GM12892 (cell line): ENCODE data around the gene BANP. TPM values are rescaled to one million over a fixed set of nuclear protein-coding genes. Genes with fewer than 3 reads are reported as not detected.
"Not testable (repeated sequence)": the region's sequence is repeated elsewhere in the genome, so short reads cannot be mapped to it uniquely, and the experiment has no call there.

Experiments
- DNase-seq: peaks from one replicate; pipeline ENCODE4 v3.0.0; 2011; ENCODE audit not compliant: insufficient read length
- FAIRE-seq: peaks from 2 replicates; lab custom pipeline; 2011; peaks lifted over from hg19 to GRCh38; lab: Jason Lieb, UNC
- POLR2A ChIP-seq: IDR thresholded peaks from 2 replicates; pipeline ENCODE4 v1.6.1; 2011; ENCODE audit warnings: low read depth, low read length, control low read depth
- POLR2AphosphoS5 ChIP-seq: IDR thresholded peaks from 2 replicates; pipeline ENCODE4 v1.6.1; 2011; ENCODE audit warnings: low read depth, low read length, control low read depth
- TAF1 ChIP-seq: IDR thresholded peaks from 2 replicates; pipeline ENCODE4 v1.6.1; 2011; ENCODE audit warnings: low read depth, mild to moderate bottlenecking, control low read depth, low read length, borderline replicate concordance
- polyA plus RNA-seq: library from polyadenylated mRNA; unstranded; fragments of >200 nt; gene quantifications from one replicate; pipeline ENCODE4 v1.2.1, GENCODE V29; 2012; ENCODE audit warnings: missing spikeins, inconsistent platforms; ENCODE audit not compliant: missing spikeins

BANP gene, protein sequence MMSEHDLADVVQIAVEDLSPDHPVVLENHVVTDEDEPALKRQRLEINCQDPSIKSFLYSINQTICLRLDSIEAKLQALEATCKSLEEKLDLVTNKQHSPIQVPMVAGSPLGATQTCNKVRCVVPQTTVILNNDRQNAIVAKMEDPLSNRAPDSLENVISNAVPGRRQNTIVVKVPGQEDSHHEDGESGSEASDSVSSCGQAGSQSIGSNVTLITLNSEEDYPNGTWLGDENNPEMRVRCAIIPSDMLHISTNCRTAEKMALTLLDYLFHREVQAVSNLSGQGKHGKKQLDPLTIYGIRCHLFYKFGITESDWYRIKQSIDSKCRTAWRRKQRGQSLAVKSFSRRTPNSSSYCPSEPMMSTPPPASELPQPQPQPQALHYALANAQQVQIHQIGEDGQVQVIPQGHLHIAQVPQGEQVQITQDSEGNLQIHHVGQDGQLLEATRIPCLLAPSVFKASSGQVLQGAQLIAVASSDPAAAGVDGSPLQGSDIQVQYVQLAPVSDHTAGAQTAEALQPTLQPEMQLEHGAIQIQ
- 14.5 TPM for polyA plus RNA-seq

DNA sequence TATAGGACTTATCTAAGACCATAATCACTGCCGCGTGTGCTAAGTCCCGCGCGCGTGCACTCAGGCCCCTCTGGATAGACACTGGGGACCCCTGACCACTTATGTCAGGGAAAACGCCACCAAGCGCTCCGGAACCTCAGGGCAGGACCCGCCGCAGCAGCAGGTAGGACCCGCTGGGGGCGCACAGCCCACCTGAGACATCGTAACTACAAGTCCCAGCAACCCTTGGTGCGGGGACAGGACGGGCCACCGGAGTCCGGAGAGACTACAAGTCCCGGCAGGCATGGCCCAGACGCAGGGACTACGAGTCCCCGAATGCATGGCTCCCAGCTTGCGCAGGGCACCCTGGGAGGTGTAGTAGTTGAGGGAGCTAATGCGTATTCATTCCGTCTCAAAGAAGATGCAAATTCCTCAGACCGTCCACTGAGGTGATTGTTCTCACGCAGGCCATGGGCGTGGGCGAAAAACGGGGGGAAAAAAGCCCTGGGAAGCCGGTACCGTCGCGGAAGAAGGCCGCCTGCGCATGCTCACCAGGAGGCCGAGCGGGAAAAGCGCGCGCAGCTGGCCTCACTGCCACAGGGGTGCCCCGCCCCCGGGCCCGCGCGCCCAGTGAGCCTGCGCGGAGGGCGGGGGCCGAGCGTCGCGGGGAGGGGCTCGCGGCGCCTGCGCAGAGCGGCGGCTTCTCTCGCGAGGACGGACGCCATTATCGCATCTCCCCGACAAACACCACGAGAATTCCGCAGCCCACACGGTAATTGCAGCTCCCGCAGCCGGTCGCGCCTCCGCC lies at the start of gene BANP:
Gene BANP (plus strand): TSS at position 670 of the 787 bp plus-strand sequence. CDS start 23,682 bp downstream, outside the sequence.
- TF ChIP-seq POLR2A (no peak; the same call in 1 of the 2 replicates), POLR2AphosphoS5 (peak; percentile 72), TAF1 (peak; percentile 84; the same call in 1 of the 2 replicates)
- DNase-seq (peak; percentile 97), FAIRE-seq (peak; percentile 97)

DNA sequence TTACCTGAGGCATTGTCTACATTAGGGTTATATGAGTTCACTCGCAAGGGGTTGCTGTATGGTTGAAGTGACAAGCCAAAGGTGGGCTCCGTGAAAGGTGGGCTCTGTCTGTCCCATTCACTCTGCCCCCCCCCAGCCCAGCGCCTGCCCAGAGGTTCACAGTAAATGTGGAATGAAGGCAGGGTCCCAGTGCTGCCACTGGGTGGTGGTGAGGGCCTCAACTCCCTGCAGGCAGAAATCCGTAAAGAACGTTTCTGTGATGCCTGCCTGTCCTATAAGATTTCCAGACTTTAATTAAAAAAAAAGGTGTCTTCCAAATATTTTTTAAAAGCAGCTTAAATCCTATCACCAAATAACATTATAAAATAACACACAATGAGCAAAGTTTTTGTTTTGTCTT lies 46.3 kb upstream of the BANP start:
- not testable (repeated sequence) for FAIRE-seq

DNA sequence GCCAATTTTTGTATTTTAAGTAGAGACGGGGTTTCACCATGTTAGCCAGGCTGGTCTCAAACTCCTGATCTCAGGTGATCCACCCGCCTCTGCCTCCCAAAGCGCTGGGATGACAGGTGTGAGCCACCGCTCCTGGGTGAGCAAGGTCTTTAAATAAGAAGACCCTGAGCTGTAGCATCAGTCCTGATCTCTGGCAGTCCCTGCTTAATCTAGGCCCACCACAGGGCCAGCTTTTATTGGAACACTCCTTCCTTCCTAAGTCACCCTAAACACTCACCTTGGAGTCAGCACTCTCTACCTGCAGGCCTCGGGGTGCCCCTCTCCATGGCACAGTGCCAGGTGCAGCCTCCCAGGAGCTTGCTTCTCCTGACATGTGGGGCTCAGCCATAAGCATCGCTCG lies 45.7 kb upstream of the BANP start:
- FAIRE-seq, DNase-seq: not testable (repeated sequence)

More for the DNA sequence above, 46.3 kb upstream of the BANP start:
- DNase-seq, result not testable (repeated sequence)

DNA sequence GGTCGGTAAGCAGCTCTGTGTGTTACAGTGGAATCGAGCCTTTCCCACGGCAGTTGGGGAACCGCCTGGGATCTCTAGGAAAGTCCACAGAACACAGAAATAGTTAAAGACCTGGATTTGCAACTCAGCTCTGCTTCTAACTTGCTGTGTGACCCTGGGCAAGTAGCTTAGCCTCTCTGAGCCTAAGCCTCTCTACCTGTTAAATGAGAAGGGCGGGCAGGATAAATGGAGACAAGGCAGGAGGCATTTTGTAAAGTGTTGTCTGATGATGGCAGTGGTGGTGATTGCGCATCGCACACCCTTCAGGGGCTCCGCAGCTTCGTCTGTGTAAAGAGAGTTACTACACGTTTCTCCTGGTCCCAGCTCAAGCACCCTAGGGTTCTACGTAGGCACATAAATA lies 43.1 kb upstream of the BANP start:
- FAIRE-seq, DNase-seq: not testable (repeated sequence)

DNA sequence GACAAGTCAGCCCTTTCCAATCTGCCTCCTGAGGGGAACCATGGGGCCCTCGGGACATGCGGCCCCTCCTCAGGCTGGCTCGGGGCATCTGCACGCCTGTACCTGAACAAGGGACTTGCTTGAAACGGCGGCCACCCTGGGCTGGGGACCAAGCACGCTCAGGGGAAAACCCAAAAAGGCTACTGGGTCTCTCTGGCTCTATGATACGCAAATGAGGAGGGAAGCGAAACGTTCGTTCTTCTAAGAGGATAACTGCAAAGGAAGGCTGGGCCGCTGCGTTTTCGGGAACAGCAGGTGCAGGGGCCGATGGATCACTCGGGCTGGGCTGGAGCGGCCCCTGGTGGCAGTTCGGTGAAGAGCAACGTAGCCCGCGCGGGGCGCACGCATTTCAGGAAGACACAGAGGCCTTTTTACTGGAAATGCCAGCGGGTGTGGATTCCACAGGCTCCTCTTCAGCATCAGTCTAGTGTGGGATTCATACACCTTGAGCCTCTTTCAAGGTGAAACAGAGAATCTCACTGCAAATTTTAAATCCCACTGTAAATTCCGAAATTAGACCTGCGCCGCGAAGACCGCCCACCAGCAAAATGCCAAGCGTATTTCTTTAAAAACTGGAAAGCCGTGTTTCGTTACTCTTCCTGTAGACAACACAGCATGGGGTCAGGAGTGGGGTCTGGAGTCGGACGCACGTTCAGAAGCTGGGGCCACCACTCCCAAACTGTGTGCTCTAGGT lies 41.9 kb upstream of the BANP start:
- DNase-seq, result peak; percentile 80
- peak; percentile 95 for FAIRE-seq

DNA sequence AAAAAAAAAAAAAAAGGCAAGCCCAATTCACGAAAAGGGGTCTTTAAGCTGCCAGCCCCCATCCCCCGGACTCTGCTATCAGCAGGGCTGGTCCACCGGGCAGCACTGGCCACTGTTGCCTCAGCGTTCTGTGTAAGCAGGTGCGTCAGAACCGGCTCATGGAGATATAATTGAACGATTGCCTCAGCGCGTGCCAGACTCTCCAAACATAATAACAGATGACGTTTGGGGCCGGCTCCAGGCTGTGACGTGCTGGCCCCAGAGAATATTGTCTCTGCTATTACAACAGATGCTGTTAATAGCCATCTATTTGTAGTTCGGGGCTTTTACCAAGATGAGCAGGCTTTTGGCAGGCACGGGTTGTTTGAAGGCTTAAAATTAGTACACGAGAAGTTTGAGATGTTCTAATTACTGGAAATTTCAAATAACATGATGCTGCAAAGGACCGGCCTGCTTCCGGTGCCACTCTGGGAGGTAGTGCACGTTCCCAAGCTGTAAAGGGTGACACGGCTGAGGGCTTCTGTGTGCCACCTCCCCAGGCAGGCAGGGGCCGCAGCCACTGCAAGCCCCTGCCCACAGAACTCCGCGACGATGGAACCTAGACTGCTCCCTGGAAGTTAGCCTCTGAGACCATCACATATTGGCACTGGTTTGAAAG lies 40.0 kb upstream of the BANP start:
- not testable (repeated sequence) for DNase-seq
- FAIRE-seq, result peak; percentile 87

DNA sequence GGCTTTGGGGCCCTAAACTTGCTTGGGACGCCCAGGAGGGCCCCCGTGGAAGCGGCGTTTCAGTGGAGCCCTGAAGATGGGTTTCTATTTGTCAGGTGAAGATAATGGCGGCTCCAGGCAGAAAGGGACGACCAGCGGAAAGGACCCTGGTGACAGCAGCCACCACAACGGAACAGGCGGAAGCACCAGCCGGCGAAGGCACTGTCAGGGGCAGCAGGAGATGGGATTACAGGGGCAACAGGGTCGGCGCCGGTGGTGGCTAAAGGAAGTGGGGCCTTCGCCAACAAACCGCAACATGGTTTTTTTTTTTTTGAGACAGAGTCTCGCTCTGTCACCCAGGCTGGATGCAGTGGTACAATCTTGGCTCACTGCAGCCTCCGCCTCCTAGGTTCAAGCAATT lies 38.5 kb upstream of the BANP start:
- not testable (repeated sequence) for DNase-seq, FAIRE-seq

DNA sequence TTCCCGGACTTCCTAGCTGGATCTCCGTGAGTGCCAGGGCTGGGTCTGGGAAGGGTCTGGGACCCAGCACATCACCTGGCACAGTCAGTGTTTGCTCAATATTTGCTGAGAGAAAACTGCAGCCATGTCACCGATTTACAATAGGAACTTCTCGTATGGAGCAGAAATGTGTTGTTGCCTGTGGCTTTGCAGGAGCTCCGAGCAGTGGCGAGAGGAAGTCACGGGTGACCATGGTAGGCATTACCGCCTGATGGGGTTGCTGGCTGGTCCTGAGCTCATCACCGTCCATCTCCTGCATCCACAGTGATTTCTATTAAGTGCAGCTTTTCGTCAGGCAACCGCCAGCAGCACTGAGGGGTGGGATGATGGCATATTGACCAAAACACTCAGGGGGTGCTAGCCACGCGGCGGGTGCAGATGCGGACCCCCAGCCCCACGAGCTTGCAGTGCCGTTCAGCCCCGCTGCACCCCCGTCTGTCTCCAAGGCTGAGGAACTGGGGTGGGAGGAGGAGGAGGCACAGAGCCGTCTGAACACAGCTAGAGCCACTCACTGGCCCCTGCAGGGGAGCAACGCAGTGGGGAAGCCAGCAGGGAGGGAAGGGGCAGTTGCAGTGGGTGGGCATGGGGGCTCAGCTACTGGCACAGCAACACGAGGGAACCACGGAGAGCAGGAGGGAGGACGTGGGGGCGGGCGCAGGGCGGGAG lies 37.1 kb upstream of the BANP start:
- not testable (repeated sequence) for FAIRE-seq, DNase-seq

DNA sequence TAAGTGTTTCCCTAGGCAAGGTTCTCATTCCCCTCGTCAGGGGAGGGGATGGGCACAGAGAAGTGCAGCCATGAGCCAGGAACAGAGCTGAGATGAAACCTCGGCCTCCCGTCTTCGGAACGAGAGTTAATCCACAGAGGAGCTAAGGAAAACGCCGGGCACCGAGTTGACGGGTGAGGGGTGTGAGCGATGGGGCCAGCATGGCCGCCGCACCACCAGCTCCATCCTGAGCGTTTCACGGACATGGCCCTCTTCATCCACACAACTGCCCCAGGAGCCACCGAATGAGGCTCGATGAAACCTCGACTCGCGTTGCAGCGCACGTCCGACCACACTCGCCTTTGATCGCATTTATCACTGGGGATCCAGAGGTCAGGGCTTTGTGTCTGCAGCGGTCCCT lies 36.4 kb upstream of the BANP start:
- DNase-seq (no peak), FAIRE-seq (no peak)
- TF ChIP-seq TAF1, result no peak
- TF ChIP-seq POLR2AphosphoS5, result no peak
- no peak for TF ChIP-seq POLR2A

DNA sequence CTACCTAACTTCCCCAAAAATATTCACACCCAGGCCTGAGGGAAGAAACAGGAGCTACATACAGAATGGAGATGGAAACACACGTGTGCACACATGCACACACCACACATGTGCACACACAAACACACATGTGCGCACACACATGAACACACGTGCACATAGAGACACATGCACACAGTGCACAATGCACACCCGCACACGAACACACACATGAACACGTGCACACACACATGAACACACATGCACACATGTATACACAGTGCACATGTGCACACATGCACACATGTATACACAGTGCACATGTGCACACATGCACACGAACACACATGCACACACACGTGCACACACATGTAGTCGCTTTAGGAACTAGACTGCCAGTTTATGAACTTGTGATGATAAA lies 33.7 kb upstream of the BANP start:
- no peak for TF ChIP-seq POLR2A
- TF ChIP-seq TAF1, result no peak
- TF ChIP-seq POLR2AphosphoS5, result no peak
- FAIRE-seq (no peak), DNase-seq (no peak)

DNA sequence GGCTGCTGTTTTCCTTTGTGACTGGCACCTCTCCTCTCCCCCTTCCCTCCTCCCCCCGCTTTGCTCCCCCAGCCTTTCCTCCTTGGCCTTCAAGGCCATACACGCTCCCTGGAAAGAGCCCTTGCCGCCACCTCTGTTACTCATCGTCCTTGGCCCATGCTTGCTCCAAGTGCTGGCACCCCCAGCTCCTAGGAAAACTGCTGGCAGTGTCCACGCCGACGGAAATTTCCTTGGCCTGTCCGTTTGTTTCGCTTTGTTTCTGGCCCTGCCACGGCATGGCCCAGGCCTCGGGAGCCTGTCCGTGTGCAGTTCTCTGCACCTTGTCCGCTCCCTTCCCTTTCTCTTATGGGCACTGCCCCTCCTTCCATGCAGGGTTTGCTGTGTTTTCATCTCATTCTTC lies 32.9 kb upstream of the BANP start:
- TF ChIP-seq TAF1, result no peak
- no peak for TF ChIP-seq POLR2AphosphoS5
- TF ChIP-seq POLR2A, result no peak
- FAIRE-seq (no peak), DNase-seq (no peak)
